Jurkat, Clone E6-1 (cell line): ENCODE data around the gene ZNF532. TPM values are rescaled to one million over a fixed set of nuclear protein-coding genes. Genes with fewer than 3 reads are reported as not detected.
"Not testable (repeated sequence)": the region's sequence is repeated elsewhere in the genome, so short reads cannot be mapped to it uniquely, and the experiment has no call there.

Source experiments
- DNase-seq: peaks from one replicate; pipeline ENCODE4 v3.0.0-alpha.2; 2011; ENCODE audit warnings: low read depth, low spot score
- H3K4me3 ChIP-seq: 2 replicates; pipeline ENCODE4 v1.5.1; 2011; ENCODE audit warnings: mild to moderate bottlenecking, low read length, control low read depth, moderate library complexity
- polyA plus RNA-seq: library from polyadenylated mRNA; unstranded; fragments of >200 nt; gene quantifications from one replicate; pipeline ENCODE4 v1.2.1, GENCODE V29; 2012; ENCODE audit warnings: missing spikeins; ENCODE audit not compliant: insufficient read length, insufficient read depth

ZNF532 gene, protein sequence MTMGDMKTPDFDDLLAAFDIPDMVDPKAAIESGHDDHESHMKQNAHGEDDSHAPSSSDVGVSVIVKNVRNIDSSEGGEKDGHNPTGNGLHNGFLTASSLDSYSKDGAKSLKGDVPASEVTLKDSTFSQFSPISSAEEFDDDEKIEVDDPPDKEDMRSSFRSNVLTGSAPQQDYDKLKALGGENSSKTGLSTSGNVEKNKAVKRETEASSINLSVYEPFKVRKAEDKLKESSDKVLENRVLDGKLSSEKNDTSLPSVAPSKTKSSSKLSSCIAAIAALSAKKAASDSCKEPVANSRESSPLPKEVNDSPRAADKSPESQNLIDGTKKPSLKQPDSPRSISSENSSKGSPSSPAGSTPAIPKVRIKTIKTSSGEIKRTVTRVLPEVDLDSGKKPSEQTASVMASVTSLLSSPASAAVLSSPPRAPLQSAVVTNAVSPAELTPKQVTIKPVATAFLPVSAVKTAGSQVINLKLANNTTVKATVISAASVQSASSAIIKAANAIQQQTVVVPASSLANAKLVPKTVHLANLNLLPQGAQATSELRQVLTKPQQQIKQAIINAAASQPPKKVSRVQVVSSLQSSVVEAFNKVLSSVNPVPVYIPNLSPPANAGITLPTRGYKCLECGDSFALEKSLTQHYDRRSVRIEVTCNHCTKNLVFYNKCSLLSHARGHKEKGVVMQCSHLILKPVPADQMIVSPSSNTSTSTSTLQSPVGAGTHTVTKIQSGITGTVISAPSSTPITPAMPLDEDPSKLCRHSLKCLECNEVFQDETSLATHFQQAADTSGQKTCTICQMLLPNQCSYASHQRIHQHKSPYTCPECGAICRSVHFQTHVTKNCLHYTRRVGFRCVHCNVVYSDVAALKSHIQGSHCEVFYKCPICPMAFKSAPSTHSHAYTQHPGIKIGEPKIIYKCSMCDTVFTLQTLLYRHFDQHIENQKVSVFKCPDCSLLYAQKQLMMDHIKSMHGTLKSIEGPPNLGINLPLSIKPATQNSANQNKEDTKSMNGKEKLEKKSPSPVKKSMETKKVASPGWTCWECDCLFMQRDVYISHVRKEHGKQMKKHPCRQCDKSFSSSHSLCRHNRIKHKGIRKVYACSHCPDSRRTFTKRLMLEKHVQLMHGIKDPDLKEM (N-terminal part only)
- polyA plus RNA-seq = not detected

DNA sequence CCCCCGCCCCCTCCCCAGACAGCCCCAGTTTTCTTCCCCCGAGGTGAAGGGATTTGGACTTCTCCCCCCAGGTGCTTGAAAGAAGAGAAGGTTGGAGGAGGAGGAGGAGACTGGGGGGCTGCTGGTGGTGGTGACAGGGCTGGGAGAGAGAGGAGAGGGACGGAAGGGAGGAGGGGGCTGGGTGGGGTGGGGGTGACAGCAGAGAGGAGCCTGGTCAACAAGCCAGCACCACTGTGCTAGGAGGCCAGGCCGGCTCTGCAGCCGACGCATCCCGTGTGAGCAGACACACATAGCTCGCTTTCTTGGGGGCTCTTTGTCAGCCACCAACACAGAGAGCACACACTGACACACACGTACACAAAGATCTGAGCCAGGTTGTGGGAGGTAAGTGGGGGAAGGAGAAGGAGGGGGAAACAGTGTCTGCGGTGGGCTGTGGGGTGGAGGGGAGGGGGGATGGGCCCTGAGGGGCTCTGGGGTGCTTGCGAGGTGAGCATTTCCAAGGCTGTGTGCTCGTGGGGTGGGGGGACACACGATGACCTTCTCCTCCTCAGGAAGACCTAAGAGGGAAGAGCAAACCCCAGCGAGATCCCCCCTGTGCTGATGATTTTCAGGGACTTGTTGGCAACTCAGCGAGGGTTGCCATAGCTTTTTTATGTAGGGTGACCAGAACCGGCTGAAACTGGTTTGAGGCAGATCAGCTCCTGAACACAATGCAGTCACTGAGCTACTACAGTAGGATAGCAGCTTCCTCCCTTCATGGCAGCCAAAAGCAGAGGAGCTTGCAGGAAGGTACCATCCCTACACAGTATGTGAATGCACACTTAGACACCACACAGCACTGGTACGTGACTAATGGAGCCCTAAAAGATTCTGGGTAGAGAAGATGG lies at the start of gene ZNF532:
Gene ZNF532, plus strand, starts transcription at position 732 of the 887 bp plus-strand sequence. CDS start 53,411 bp downstream, outside the sequence.
- H3K4me3 ChIP-seq = no peak within 1 kb of the TSS
- no peak for DNase-seq

DNA sequence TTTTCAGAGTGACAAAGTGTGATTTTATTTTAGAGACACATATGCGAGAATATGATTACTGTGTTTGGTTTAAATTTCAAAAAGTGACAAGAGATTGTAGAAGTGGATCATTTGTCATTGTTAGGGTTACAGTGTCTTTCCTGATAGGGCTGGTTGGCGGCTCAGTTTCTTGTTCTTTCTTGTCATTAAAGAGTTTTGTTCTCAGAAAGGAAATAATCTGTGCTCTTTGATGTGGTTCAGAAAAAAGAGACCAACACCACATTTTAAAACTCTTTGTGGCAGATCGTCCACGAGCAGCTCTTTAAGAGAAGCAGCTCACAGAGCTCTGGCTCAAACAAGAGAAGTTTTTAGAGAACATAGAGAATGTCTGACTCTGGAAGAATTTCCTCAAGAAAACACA lies 45.6 kb upstream of the ZNF532 start:
- no peak overlapping the region for H3K4me3 ChIP-seq
- DNase-seq = peak; percentile 90

DNA sequence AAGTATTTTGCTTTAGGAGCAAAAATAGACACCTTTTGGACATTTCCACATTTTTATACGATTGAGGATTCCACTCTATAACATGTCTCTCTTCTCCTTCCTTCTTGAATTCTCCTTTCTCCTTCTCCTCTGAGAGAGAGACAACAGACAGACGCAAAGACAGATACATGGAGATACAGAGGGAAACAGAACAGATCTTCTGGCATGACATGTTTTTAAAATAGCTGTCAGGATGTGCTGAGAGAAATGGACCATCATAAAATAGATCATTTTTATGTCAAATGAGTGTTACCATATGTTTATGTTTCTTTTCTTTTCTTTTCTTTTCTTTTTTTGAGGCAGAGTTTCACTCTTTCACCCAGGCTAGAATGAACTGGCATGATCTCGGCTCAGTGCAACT lies 44.4 kb upstream of the ZNF532 start:
- no peak for DNase-seq
- H3K4me3 ChIP-seq = no peak overlapping the region

DNA sequence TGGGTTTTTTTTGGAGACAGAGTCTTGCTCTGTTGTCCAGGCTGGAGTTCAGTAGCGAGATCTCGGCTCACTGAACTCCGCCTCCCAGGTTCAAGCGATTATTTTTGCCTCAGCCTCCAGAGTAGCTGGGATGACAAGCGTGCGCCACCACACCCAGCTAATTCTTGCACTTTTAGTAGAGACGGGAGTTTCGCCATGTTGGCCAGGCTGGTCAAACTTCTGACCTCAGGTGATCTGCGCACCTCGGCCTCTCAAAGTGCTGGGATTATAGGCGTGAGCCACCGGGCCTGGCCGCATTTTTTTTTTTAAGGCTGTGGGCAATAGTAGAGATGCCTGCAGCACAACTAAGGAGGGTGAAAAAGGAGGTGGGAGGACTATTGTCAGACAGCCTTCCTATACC lies 41.7 kb upstream of the ZNF532 start:
- H3K4me3 ChIP-seq = no peak overlapping the region
- no peak for DNase-seq

DNA sequence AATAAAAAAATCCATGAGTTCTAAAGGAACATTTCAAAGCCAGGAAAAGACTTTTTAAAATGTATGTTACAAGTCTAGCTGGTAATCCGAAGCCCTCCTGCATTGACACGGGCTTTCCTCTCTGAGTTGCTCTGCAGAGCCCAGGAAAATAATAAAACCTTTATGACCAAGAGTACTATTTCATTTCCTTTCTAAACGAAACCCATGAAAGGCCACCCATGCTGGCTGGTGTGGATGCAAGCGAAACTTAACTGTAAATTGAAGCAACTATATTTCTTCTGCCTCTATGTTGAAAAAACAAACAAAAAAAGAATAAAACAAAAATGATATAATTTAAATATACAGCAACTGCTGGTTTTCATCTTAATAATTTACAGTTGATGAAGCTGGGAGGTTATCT lies 41.3 kb upstream of the ZNF532 start:
- DNase-seq = no peak
- H3K4me3 ChIP-seq = no peak overlapping the region

DNA sequence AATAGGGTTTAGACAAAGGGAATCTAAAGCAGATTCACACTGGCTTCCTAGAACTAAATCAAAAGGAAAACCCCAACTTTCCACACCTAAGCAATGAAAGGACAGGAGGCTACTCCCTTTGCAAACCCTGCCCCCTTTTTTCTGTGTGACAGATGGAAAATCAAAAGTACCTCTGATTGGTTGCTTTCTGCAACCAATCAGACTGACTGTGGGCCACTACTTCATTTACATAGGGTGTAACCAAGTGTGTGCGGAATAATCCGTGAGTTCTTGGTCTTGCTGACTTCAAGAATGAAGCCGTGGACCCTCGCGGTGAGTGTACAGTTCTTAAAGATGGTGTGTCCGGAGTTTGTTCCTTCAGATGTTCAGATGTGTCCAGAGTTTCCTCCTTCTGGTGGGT lies 37.8 kb upstream of the ZNF532 start:
- not testable (repeated sequence) for H3K4me3 ChIP-seq, DNase-seq

DNA sequence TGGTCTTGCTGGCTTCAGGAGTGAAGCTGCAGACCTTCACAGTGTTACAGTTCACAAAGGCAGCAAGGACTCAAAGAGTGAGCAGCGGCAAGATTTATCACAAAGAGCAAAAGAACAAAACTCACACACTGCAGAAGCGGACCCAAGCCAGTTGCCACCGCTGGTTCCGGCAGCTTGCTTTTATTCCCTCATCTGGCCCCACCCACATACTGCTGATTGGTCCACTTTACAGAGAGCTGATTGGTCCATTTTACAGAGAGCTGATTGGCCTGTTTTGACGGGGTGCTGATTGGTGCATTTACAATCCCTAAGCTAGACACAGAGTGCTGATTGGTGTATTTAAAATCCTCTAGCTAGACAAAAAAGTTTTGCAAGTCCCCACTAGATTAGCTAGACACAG lies 37.2 kb upstream of the ZNF532 start:
- no peak for DNase-seq
- H3K4me3 ChIP-seq = no peak overlapping the region

DNA sequence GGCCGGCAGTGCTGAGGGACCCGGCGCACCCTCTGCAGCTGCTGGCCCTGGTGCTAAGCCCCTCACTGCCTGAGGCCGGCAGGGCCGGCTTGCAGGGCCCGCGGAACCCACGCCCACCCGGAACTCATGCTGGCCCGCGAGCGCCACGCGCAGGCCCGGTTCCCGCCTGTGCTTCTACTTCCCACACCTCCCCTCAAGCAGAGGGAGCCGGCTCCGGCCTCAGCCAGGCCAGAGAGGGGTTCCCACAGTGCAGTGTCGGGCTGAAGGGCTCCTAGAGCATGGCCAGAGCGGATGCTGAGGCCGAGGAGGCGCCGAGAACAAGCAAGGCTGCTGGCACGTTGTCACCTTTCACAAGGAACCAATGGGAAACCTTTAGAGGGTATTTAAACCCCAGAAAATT lies 36.8 kb upstream of the ZNF532 start:
- DNase-seq = no peak
- H3K4me3 ChIP-seq = no peak overlapping the region

DNA sequence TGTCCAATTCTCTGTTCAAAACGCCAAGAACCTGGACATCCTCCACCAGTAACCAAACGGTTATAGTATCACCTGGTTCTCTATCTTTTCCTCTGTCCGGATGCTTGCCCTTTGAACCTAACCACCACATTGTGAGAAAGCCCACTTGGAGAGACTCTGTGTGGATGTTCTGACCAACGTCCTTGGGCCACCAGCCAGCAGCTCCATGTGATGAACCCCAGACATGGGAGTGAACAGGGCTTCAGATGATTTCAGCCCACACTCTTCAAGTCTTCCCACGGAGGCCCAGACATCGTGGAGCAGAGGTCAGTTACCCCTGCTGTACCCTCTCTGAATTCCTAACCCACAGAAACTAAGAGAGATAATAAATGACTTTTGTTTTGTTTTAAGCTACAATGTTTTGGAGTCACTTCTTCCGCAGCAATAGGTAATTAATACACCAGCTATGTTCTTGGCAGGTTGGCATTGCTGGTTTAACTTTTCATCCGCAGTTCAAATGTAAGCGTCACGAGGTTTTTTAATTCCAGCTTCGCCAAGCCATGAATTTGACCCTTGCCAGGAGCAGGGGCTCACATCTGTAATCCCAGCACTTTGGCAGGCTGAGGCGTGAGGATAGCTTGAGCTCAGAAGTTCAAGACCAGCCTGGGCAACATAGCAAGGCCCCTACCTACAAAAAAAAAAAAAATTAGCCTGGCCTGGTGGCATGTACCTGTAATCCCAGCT lies 36.1 kb upstream of the ZNF532 start:
- no peak for DNase-seq

DNA sequence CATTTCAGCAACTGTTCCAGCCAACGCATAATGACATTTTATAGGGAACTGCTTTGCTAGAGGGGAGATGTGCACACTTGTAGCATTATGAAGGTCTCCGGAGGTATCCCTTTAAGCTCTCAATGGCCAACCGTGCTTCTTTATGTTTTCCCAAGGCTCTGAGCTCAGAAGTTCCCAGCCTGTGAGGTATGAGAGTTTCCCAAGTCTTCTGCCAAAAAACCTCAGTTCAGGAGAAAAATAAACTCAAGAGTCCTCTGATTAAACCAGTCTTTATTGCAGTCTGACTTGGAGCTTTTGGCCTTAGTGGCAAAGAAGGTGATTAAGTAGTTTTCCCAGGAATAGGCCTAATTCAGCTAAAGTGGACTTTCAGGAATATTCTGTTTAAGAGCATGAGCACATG lies 35.4 kb upstream of the ZNF532 start:
- no peak for DNase-seq

More for the DNA sequence above, 36.1 kb upstream of the ZNF532 start:
- H3K4me3 ChIP-seq = no peak overlapping the region

DNA sequence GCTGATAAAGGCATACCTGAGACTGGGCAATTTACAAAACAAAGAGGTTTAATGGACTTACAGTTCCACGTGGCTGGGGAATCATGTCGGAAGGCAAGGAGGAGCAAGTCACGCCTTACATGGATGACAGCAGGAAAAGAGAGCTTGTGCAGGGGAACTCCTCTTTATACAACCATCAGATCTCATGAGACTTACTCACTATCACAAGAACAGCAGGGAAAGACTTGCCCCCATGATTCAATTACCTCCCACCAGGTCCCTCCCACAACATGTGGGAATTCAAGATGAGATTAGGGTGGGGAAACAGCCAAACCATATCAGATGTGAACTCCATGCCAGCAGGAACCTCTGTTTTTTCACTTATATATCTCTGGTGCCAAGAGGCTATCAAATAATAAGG lies 34.8 kb upstream of the ZNF532 start:
- H3K4me3 ChIP-seq, DNase-seq: not testable (repeated sequence)

More for the DNA sequence above, 35.4 kb upstream of the ZNF532 start:
- H3K4me3 ChIP-seq = no peak overlapping the region

DNA sequence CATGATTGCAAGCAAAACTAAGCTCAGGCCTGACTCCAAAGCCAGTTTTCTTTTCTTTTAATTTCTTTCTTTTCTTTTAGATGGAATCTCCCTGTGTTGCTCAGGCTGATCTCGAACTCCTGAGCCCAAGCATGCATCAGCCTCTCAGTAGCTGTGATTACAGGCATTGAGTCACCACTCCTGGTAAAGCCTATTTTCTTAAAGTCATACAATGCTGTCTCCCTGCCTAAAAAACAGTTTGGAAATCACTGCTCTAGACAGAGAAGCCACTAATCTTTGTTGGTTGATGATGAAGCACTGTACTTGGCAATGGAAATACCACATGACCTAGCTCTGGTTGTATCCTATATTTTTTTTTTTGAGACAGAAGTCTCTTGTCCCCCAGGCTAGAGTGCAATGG lies 33.1 kb upstream of the ZNF532 start:
- H3K4me3 ChIP-seq = no peak overlapping the region
- no peak for DNase-seq

DNA sequence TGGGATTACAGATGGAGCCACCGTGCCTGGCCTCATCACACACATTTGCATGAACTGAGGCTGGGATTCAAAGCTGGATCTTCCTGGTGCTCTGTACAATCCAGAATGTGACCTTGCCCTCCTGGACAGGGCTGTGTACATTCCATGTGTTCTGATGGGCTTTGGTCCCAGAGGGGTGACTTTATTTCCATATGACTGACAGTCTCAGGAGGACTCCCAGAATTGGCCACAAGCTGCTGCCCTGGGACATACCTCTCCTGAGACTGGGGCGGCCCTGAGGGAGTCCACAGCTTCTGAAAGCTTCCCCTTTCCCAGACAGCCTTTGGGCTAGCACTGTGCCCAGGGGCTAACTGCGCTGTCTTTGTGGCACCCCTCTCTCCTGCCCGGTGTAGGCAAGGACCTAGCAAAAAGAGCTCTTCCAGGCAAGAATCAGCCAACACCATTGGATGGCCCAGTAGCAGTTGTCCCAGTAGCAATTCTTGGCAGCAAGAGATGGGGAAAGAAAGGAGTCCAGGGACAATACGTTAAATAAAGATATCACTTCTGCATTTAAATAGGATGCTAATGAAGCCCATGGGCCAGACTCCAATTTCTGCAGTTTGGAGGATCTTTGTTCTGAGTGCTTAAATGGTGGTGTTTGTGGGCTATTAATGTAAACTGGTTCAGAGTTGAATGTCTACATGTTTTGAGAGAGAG lies 26.4 kb upstream of the ZNF532 start:
- no peak for DNase-seq
- no peak overlapping the region for H3K4me3 ChIP-seq

DNA sequence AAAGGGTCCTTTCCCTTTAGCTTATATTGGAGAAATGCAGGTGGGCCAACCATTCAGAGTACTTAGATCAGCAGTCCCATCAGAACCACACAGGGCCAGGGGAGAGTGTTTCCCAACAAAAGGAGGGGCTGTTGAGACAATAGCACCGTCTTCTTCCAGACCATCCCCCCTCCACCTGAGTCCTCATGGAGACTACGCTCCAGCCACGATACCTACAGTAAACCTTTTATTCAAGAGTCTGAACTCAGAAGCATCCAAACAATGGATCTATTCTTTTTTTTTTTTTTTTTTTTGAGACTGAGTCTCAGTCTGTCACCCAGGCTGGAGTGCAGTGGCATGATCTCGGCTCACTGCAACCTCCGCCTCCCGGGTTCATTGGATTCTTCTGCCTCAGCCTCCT lies 25.7 kb upstream of the ZNF532 start:
- H3K4me3 ChIP-seq = no peak overlapping the region
- no peak for DNase-seq

DNA sequence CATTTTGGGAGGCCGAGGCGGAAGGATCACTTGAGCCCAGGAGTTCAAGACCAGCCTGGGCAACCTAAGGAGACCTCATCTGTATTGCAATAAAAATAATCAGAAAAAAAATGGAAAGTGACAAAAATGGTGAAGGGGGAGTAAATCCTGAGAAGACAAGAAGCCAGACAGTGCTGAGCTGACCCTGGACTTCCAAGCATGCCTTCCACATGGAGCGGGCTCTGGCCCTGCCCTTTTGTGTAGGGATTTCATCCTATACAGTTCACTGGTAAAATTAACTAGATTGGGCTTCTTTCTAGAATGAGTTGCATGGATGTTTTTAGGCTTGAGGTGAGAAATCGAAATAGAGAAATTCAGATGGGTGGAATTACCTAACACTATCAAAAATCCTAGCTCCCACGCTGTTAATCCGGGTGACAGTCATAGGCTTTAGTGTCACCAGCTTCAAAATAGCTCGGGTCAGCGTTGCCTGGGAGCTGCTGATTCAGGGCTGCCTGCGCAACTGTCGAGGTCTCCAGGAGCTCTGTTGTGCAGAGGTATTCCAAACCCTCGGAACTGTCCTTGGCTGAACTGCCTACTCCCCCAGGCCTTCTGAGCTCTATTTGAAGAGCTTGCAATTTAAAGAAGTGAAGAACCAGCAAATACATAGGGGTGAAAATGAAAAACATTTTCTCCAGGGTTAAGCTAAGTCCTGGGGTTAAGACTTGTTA lies 21.5 kb upstream of the ZNF532 start:
- no peak overlapping the region for H3K4me3 ChIP-seq
- no peak for DNase-seq

DNA sequence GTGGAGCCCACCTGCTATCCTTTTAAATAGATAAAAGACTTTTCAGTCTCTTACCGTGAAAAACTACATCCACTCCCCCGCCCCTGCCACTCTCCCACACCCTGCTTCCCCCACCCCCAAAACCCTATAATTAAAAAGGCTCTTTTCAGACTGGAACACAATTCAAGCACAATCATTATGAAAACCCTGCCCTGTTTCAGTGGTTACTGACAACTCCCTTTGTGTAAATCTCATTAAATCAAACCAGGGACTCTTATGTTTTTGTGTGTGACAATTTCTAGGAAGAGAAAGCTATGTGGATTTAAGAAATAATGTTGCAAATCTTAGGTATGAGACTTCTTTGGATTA lies 21.0 kb upstream of the ZNF532 start:
- H3K4me3 ChIP-seq = no peak overlapping the region
- no peak for DNase-seq

DNA sequence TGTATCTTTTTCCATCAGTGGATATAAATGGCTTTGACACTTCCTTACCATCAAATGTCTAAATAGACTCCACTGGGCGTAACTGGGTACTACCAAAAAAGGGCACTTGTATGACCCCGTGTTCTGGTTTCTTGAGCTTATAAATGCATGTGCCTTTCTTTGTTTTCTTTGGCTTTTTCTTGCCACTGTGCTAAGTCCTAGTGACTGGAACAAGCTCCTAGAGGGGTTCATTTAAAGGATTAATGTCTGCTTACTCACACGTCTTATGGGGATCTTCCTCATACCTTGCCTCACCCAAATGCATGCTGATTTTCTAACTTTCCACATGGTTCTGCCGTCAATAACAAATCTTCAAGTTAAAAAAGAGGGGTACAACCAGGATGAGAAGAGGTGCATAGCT lies 19.8 kb upstream of the ZNF532 start:
- DNase-seq = no peak
- no peak overlapping the region for H3K4me3 ChIP-seq
